H9 (cell line): ENCODE results near the gene HMCN1. TPM values are rescaled to one million over a fixed set of nuclear protein-coding genes. Genes with fewer than 3 reads are reported as not detected.

Experiments used
- DNase-seq: peaks from one replicate; pipeline ENCODE4 v3.0.0-alpha.2; 2017
- H2AFZ ChIP-seq: one replicate; pipeline ENCODE4 v1.6.1; 2013; ENCODE audit warnings: mild to moderate bottlenecking, low read length, control low read depth, moderate library complexity
- H2AK5ac ChIP-seq: 2 replicates; pipeline ENCODE4 v1.6.1; 2013; ENCODE audit warnings: low read length, control low read depth, mixed read lengths; ENCODE audit not compliant: insufficient read length
- H2BK120ac ChIP-seq: one replicate; pipeline ENCODE4 v1.6.1; 2013; ENCODE audit warnings: low read depth, mild to moderate bottlenecking, low read length, control low read depth, inconsistent platforms; ENCODE audit not compliant: poor library complexity, severe bottlenecking
- H2BK12ac ChIP-seq: 2 replicates; pipeline ENCODE4 v1.6.1; 2013; ENCODE audit warnings: low read length, control low read depth, mixed read lengths, low read depth; ENCODE audit not compliant: insufficient read length
- H2BK15ac ChIP-seq: 2 replicates; pipeline ENCODE4 v1.6.1; 2013; ENCODE audit warnings: low read depth, low read length, control low read depth
- H2BK20ac ChIP-seq: one replicate; pipeline ENCODE4 v1.6.1; 2013; ENCODE audit warnings: low read depth, mild to moderate bottlenecking, low read length, control low read depth, inconsistent platforms; ENCODE audit not compliant: poor library complexity, severe bottlenecking
- H2BK5ac ChIP-seq: 2 replicates; pipeline ENCODE4 v1.6.1; 2013; ENCODE audit warnings: low read length, control low read depth, mixed read lengths; ENCODE audit not compliant: insufficient read length
- H3K14ac ChIP-seq: 2 replicates; pipeline ENCODE4 v1.6.1; 2013; ENCODE audit warnings: low read length, control low read depth; ENCODE audit not compliant: insufficient read depth
- H3K18ac ChIP-seq: 2 replicates; pipeline ENCODE4 v1.6.1; 2013; ENCODE audit warnings: low read depth, mild to moderate bottlenecking, mixed read lengths, low read length, control low read depth; ENCODE audit not compliant: insufficient read length
- H3K23ac ChIP-seq: 2 replicates; pipeline ENCODE4 v1.6.1; 2013; ENCODE audit warnings: low read length, control low read depth, mixed read lengths, low read depth; ENCODE audit not compliant: insufficient read length
- H3K23me2 ChIP-seq: 2 replicates; pipeline ENCODE4 v1.6.1; 2013; ENCODE audit warnings: low read depth, mild to moderate bottlenecking, mixed read lengths, low read length, control low read depth; ENCODE audit not compliant: insufficient read length, poor library complexity, severe bottlenecking
- H3K27ac ChIP-seq: 2 replicates; pipeline ENCODE4 v1.5.1; 2013; ENCODE audit warnings: low read length, control low read depth, mixed read lengths, low read depth; ENCODE audit not compliant: insufficient read length
- H3K27me3 ChIP-seq: 2 replicates; pipeline ENCODE4 v1.6.1; 2013; ENCODE audit warnings: low read length, control low read depth, inconsistent platforms; ENCODE audit not compliant: insufficient read depth
- H3K4ac ChIP-seq: 2 replicates; pipeline ENCODE4 v1.6.1; 2013; ENCODE audit warnings: low read depth, mild to moderate bottlenecking, control low read depth, inconsistent platforms, low read length, moderate library complexity
- H3K4me1 ChIP-seq: 2 replicates; pipeline ENCODE4 v1.6.1; 2013; ENCODE audit warnings: low read length, control low read depth, inconsistent platforms; ENCODE audit not compliant: insufficient read depth
- H3K4me2 ChIP-seq: 2 replicates; pipeline ENCODE4 v1.6.1; 2013; ENCODE audit warnings: low read length, control low read depth, mixed read lengths; ENCODE audit not compliant: insufficient read length, insufficient read depth
- H3K56ac ChIP-seq: 2 replicates; pipeline ENCODE4 v1.6.1; 2013; ENCODE audit warnings: low read depth, mild to moderate bottlenecking, mixed read lengths, low read length, control low read depth; ENCODE audit not compliant: insufficient read length
- H3K79me1 ChIP-seq: 2 replicates; pipeline ENCODE4 v1.6.1; 2013; ENCODE audit warnings: low read depth, mild to moderate bottlenecking, moderate library complexity, low read length, control low read depth, inconsistent platforms; ENCODE audit not compliant: insufficient read depth, poor library complexity, severe bottlenecking
- H3K79me2 ChIP-seq: 2 replicates; pipeline ENCODE4 v1.6.1; 2013; ENCODE audit warnings: low read length, control low read depth, inconsistent platforms; ENCODE audit not compliant: insufficient read depth
- H3K9ac ChIP-seq: 2 replicates; pipeline ENCODE4 v1.6.1; 2013; ENCODE audit warnings: low read length, control low read depth, mixed read lengths; ENCODE audit not compliant: insufficient read length; ENCODE audit errors: extremely low read depth
- H3K9me3 ChIP-seq: one replicate; pipeline ENCODE4 v1.6.1; 2013; ENCODE audit warnings: low read depth, low read length, inconsistent platforms; ENCODE audit not compliant: control insufficient read depth
- H3T11ph ChIP-seq: one replicate; pipeline ENCODE4 v1.6.1; 2013; ENCODE audit warnings: mild to moderate bottlenecking, low read length, control low read depth, inconsistent platforms
- H4K20me1 ChIP-seq: one replicate; pipeline ENCODE4 v1.6.1; 2013; ENCODE audit not compliant: control insufficient read depth, insufficient read length, insufficient read depth
- H4K5ac ChIP-seq: 2 replicates; pipeline ENCODE4 v1.6.1; 2013; ENCODE audit warnings: low read depth, mild to moderate bottlenecking, mixed read lengths, low read length, control low read depth; ENCODE audit not compliant: insufficient read length
- H4K8ac ChIP-seq: replicated peaks from 2 replicates; pipeline ENCODE4 v1.6.1; 2013; ENCODE audit warnings: low read length, control low read depth, mixed read lengths, low read depth; ENCODE audit not compliant: insufficient read length
- H4K91ac ChIP-seq: 2 replicates; pipeline ENCODE4 v1.6.1; 2013; ENCODE audit warnings: low read depth, mild to moderate bottlenecking, moderate library complexity, mixed read lengths, low read length, control low read depth; ENCODE audit not compliant: insufficient read length
- H3K27ac Mint-ChIP-seq, 3 experiments: 2 replicates in 2 of 3; 3 replicates in 1 of 3; pipeline ENCODE4 v1.8.0; 2020 to 2021; ENCODE audit warnings: mixed read lengths in 3 of 3, mild to moderate bottlenecking in 1 of 3, moderate library complexity in 1 of 3
- H3K27me3 Mint-ChIP-seq: 2 replicates; pipeline ENCODE4 v1.8.0; 2021; ENCODE audit warnings: low read depth, mild to moderate bottlenecking, moderate library complexity, mixed read lengths
- H3K36me3 Mint-ChIP-seq, 3 experiments: 2 replicates in 2 of 3; 3 replicates in 1 of 3; pipeline ENCODE4 v1.8.0; 2020 to 2021; ENCODE audit warnings: low read depth in 3 of 3, mixed read lengths in 3 of 3; ENCODE audit not compliant: insufficient read depth in 1 of 3
- H3K4me1 Mint-ChIP-seq, 2 experiments: 2 replicates each; pipeline ENCODE4 v1.8.0; 2020; ENCODE audit warnings: mixed read lengths in 2 of 2
- H3K4me3 Mint-ChIP-seq, 2 experiments: 2 replicates in 1 of 2; 3 replicates in 1 of 2; pipeline ENCODE4 v1.8.0; 2020 to 2021; ENCODE audit warnings: mild to moderate bottlenecking in 2 of 2, mixed read lengths in 2 of 2, moderate library complexity in 1 of 2
- H3K9me3 Mint-ChIP-seq, 2 experiments: 2 replicates in 1 of 2; 3 replicates in 1 of 2; pipeline ENCODE4 v1.8.0; 2020; ENCODE audit warnings: mild to moderate bottlenecking in 2 of 2, mixed read lengths in 2 of 2, moderate library complexity in 1 of 2
- WGBS: extraction: QIAGEN DNeasy Blood & Tissue Kit; methylation state at CpG from one replicate; pipeline ENCODE4 v1.1.7; 2013; ENCODE audit warnings: missing lambda C conversion rate, low lambda C conversion rate, mixed read lengths; ENCODE audit not compliant: insufficient read length; ENCODE audit errors: extremely low coverage; 5-methylcytosine and 5-hydroxymethylcytosine counted together
- total RNA-seq: library from RNA; stranded (reverse); gene quantifications from 2 replicates; pipeline ENCODE4 v1.2.1, GENCODE V29; 2021
- TF ChIP-seq, protein P1 (sequence below): fragments of 200-600 bp; sonication (generic); conservative IDR thresholded peaks from 3 replicates; pipeline ENCODE4 v1.8.0; 2021; ENCODE audit warnings: antibody characterized with exemption, mild to moderate bottlenecking

HMCN1 gene
- total RNA-seq, 1 experiment from 2014 or later = 3.3 TPM

DNA sequence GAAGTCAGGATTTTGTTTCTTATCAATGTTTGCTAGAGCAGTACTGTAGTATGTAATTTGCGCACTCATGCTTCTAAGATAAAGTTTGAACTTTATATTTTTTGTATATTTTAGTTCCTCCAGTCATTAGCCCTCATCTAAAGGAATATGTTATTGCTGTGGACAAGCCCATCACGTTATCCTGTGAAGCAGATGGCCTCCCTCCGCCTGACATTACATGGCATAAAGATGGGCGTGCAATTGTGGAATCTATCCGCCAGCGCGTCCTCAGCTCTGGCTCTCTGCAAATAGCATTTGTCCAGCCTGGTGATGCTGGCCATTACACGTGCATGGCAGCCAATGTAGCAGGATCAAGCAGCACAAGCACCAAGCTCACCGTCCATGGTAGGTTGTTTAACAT lies 388.6 kb downstream of the HMCN1 start:
- Mint-ChIP-seq H3K36me3 (no peaks in the 10 kb centered on the region), H3K4me3 (no peak overlapping the region), H3K27ac (no peak overlapping the region), H3K9me3 (no peaks in the 10 kb centered on the region), H3K27me3 (no peaks in the 10 kb centered on the region), H3K4me1 (no peaks in the 10 kb centered on the region)
- H4K8ac ChIP-seq = no peak overlapping the region
- H3K23ac ChIP-seq = no peak overlapping the region
- no peak for DNase-seq
- no peak overlapping the region for H2BK20ac ChIP-seq
- no peak overlapping the region for H3K27ac ChIP-seq
- H3K27me3 ChIP-seq = no peaks in the 10 kb centered on the region
- no peak overlapping the region for H2BK15ac ChIP-seq
- H3K4me1 ChIP-seq = no peaks in the 10 kb centered on the region
- H3K23me2 ChIP-seq = no peaks in the 10 kb centered on the region
- H3K9me3 ChIP-seq = no peaks in the 10 kb centered on the region
- H4K20me1 ChIP-seq = no peaks in the 10 kb centered on the region
- peak overlapping the region; percentile 50 for H2BK5ac ChIP-seq
- TF ChIP-seq, protein P1, sequence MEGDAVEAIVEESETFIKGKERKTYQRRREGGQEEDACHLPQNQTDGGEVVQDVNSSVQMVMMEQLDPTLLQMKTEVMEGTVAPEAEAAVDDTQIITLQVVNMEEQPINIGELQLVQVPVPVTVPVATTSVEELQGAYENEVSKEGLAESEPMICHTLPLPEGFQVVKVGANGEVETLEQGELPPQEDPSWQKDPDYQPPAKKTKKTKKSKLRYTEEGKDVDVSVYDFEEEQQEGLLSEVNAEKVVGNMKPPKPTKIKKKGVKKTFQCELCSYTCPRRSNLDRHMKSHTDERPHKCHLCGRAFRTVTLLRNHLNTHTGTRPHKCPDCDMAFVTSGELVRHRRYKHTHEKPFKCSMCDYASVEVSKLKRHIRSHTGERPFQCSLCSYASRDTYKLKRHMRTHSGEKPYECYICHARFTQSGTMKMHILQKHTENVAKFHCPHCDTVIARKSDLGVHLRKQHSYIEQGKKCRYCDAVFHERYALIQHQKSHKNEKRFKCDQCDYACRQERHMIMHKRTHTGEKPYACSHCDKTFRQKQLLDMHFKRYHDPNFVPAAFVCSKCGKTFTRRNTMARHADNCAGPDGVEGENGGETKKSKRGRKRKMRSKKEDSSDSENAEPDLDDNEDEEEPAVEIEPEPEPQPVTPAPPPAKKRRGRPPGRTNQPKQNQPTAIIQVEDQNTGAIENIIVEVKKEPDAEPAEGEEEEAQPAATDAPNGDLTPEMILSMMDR = no peak
- no peaks in the 10 kb centered on the region for H3K79me2 ChIP-seq
- H2AFZ ChIP-seq = no peak overlapping the region
- no peak overlapping the region for H3K56ac ChIP-seq
- H2AK5ac ChIP-seq = no peak overlapping the region
- no peak overlapping the region for H3K9ac ChIP-seq
- no peak overlapping the region for H4K91ac ChIP-seq
- no CpG with 5 or more reads among the region's 9 CpGs for WGBS
- H3K18ac ChIP-seq = no peak overlapping the region
- no peak overlapping the region for H3T11ph ChIP-seq
- H2BK120ac ChIP-seq = no peak overlapping the region
- no peak overlapping the region for H2BK12ac ChIP-seq
- H3K79me1 ChIP-seq = no peaks in the 10 kb centered on the region
- no peak overlapping the region for H3K4me2 ChIP-seq
- no peak overlapping the region for H3K14ac ChIP-seq
- peak overlapping the region; percentile 65 for H4K5ac ChIP-seq
- H3K4ac ChIP-seq = no peak overlapping the region
